HUDEP-2 (cell line): ENCODE measurements around the gene JARID2.

Experiments
- DNase-seq, 76 experiments: peaks; one replicate each; lab custom pipeline; 2025; ENCODE audit not compliant: unreplicated experiment in 76 of 76; lab: John Stamatoyannopoulos, UW

The JARID2 gene

GRCh38 chr6:15474196-15474595 lies 228.3 kb downstream of the JARID2 start:
- no peak for DNase-seq

GRCh38 chr6:15475261-15475660 lies 229.4 kb downstream of the JARID2 start:
- DNase-seq, result no peak

DNA sequence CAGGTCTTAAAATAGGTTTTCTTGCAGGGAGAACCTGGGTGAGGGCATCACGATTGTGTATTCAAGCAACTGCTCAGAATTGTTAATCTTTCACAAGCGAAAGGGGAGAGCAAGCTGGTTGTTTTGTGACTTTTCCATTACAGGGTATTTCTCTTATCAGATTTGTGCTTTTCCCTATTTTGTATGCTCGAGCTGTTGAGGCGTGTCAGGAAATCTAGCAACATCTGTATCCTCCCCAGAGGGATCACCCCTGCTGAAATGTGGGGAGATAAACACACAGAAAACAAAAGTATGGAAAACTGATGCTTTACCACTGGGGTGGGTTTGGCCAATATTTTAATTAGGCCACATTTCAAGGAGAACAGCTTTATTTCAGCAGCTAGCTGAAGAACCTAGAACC lies 230.0 kb downstream of the JARID2 start:
- no peak for DNase-seq

DNA sequence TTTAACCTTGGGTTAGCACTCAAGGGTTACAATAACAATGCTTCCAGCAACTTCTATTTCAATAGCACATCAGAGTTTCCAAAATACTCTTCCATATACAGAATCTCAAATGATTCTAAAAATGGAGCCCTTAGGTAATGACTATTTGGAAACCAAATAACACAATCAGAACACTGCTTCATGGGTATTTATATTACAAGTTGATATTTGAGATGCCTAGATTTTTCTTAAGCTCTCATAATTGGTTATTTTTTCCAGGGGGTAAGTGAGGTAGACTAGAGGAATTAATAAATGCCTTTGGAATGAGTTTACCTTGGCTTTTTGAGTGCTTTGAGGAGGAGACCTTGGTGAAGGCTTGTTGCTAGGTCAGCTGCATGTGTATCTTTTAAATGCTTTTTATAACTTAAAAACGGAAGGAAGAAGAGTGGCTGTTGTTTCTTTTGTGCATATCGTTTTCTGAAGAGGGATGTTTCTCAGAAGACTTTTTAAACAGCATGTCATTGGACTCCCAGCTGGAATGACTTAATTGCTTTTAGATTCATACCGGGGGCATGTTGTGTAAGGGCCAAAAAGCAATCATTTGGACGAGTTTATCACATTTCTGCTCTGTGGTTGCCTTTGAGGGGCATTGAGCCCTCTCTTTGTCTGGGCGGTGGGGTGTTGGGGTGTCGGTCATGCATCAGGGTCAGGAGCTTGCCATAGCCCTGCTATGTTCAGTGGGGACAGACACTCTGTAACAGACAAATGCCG lies 230.9 kb downstream of the JARID2 start:
- DNase-seq, result no peak

DNA sequence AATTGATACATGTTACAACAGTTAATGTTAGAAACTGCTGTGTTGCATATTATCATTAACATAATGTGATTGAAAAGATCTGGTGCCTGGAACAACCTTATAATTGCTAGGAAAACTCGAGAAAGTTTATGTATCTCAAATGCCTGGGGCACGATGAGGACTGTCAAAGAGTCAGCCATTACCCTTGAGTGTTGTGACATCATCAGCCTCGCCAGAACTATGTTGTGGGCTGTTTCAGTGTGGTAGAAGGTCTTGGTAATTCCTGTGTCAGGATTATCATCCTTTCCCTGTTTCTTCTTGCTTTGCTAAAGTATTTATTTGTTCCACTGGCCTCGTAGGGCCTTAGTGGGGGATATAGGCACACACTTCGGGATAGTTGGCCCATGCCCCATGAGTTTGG lies 231.9 kb downstream of the JARID2 start:
- DNase-seq, result no peak

GRCh38 chr6:15479761-15480160 lies 233.9 kb downstream of the JARID2 start:
- DNase-seq, result no peak

DNA sequence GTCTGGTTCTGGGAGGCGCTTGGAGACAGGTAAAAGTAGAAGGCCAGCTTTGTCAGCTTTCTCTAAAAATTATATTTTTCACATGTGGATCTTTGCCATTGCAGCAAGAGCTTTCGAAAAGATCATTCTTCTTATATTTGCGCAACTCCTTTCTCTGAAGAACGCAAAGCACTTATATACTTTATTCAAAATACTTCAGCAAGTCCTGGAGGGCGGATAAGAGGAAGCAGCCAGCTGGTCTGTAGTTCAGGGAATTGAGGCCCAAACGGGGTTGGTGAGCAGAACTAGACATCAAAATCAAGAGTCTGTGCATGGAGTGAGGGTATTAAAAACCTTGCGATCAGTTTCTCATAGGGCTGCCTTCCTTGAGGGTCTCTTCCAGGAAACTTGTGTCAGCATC lies 234.7 kb downstream of the JARID2 start:
- no peak for DNase-seq

GRCh38 chr6:15481390-15482291 lies 235.8 kb downstream of the JARID2 start:
- peak in 71 of 76 experiments; percentile 12 to 94 (median 66) for DNase-seq

GRCh38 chr6:15483060-15483459 lies 237.2 kb downstream of the JARID2 start:
- DNase-seq, result no peak

DNA sequence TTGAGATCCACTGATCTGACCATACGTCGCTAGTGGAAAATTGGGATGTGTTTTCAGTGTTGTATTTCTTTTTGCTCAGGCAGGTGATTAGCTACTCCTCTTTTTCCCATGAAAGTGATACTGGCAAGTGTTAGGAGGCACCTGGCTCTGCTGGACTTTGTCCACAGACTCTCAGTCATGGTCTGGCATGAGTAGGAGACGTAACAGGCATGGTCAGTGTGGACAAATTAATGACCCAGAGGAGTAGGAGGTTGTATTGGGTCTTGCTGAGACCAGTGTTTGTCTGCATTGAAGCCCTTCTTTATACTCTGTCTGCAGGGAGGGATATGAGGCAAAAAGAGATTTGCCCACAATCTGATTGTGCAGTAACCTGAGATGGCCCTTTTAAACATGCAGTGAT lies 238.3 kb downstream of the JARID2 start:
- DNase-seq, result no peak

DNA sequence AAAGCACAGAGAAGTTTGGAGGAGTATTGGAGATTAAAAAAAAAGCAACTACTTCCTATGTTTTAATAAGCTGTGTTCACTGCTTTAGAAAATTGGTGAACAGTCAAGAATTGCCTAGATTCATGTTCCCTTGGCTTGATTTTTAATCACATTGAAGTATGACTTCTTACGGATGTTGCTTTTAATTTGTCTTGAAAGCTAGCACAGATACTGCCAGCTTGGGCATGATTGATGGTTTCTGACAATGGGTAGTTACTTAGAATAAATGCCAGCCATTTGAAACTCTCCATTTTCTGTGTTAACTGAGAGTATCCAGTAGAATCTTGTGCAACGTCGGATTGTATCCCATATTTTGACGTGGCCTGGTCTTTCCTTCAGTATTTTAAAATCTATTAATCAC lies 239.0 kb downstream of the JARID2 start:
- DNase-seq, result no peak

DNA sequence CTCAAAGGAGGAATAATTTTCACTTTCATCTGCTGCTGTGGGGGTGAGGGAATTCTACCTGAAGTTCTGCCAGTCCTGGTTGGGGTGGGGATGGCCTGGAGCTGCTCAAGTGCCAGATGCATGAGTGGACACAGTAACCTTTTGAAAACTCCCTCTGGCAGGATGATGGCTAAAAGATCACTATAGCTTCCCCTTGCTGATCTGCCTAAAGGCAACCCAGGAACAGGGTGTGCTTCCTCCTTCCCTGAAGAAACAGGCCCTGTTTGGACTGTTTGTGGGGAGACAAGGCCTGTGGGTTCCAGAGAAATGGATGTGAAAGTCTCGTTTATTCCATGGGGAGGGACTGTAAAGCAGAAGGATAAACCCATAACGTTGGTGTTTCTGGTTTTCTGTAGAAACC lies 240.1 kb downstream of the JARID2 start:
- DNase-seq, result no peak

DNA sequence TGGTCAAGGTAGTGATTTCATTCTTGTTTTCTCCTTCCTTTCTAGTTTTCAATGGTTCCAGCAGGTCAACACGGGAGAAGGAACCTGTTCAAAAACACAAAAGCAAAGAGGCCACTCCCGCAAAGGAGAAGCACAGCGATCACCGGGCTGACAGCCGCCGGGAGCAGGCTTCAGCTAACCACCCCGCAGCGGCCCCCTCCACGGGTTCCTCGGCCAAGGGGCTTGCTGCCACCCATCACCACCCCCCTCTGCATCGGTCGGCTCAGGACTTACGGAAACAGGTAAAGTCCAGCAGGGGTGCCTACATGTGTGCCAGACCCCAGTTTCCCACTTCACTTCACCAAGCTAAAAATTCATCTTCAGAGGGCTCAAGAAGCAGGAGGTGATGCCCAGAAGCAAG lies 241.4 kb downstream of the JARID2 start:
- no peak for DNase-seq

DNA sequence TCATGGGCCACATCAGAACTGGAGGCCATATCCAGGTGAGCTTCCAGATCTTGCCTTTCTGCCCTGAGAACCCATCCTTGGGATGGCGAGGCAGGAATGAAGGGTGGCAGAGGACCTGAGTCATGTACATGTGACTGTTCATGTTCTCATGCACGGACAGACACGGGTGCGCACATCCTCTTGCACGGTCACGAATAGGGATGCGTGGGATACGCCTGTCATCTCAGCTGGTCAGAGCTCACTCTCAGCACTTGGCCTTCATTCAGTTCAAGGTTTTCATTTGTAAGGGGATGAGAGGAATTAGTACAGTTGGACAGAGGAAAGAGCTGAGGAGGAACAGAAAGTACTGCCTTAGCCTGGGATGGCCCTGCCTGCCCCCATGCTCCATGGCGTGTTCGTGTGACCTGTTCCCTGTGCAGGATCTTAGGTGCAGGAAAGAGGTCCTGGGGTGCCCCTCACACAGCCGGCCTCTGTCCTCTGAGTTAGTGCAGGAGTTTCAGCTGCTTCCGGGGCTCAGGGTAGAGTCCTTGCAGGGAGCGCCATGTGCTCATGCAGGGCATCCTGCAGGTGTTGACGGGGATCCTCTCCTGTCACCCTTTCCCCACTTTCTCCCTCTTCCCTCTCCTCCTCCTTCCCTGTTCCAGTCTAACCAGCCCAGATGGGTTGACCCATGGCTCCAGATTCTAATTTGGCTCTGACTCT lies 243.5 kb downstream of the JARID2 start:
- no peak for DNase-seq

- DNase-seq, result no peak
Observed at GRCh38 chr6:15490242-15491100, 244.6 kb downstream of the JARID2 start.

GRCh38 chr6:15491255-15491985 lies 245.6 kb downstream of the JARID2 start:
- DNase-seq, result peak in 62 of 76 experiments; percentile 11 to 81 (median 54)

DNA sequence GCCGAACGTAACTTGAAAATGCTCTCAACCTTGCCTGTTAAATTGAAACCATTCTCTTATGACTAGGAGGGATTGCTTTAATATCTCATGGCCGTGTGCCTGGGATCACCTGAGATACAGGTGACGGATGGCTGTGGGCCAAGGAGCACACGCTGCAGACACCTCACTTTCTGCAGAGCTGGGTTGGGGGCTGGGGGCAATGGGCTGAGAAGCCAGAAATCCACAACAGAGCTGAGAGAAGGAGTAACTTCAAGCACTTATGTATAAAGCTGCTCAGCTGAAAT lies 246.1 kb downstream of the JARID2 start:
- DNase-seq, result no peak

DNA sequence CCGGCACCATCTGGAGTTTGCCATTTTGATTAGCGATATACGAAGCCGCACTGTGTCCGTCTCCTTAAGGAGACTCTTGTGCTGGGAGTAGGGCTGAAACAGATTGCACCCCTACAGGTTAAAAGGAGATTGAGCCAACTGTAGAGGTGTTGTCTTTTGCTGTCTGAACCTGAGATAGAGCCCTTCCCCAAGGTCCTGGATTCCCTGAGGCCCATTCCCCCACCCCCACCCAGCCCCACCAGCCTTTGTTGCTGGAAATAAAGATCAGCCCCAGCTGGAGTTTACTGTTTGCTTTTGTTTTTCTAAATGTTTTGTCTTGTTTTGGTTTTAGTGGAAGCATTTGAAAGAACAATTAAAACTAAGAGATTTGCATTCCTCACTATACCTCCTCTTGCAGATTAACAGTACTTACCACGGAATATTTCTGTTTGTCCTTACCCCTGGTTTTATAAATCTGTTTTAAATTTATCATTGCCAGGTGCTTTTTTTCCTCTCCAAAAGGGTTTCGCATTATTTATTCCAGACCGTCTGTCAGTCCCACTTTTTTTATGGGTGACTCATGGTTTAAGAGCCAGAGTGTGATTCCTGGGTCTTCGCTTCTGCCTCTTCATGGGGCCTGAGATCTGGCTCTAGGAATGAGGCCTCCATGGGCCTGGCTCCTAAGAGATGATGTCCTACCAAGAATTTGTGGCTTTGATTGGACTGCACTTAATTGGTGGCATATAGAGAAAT lies 247.7 kb downstream of the JARID2 start:
- no peak for DNase-seq

DNA sequence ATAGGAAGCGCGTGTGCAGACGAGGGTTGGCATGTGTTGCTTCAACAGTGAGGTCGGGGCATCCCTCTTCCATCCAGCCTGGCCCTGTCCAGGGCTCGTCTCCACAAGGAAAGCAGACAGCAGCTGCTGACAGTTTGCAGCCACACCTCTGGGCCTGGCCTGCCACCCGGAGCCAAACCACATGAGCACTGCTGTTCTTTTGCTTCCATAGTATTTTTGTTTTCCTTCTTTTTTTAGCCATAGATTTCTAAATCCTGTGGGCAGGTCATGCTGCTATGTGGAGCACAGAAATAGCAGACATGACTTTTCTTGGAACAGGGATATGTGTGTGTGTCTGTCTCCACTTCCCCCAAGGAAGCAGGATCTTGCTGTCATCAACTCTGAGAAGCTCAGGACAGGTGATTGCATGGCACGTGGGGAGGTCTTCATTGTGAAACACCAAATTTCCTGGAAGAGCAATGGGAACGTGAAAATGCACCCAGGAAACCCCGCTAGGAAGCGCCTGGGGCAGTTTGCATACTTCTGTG lies 249.6 kb downstream of the JARID2 start:
- DNase-seq, result no peak
